Stimulated activated CD4-positive, alpha-beta T cell treated with anti-CD3 and anti-CD28 coated beads, TNF-alpha, amount 100 ng/mL, for 24 hours (primary cell): ENCODE results near the gene IGF1R.

Experiments
- DNase-seq, 3 experiments: peaks; one replicate each; pipeline ENCODE4 v3.0.0-alpha.2; 2020; ENCODE audit warnings: low read depth in 3 of 3

Gene IGF1R

GRCh38 chr15:98671060-98672008 lies 23.0 kb downstream of the IGF1R start:
- no peak for DNase-seq

GRCh38 chr15:98673133-98673532 lies 24.8 kb downstream of the IGF1R start:
- DNase-seq: no peak

- DNase-seq: no peak
Measured at GRCh38 chr15:98674336-98674735, 26.0 kb downstream of the IGF1R start.

GRCh38 chr15:98676586-98677270 lies 28.4 kb downstream of the IGF1R start:
- no peak for DNase-seq

- DNase-seq: no peak
Measured at GRCh38 chr15:98677345-98678059, 29.2 kb downstream of the IGF1R start.

GRCh38 chr15:98678484-98678883 lies 30.1 kb downstream of the IGF1R start:
- DNase-seq: no peak

GRCh38 chr15:98681061-98681460 lies 32.7 kb downstream of the IGF1R start:
- DNase-seq: no peak

GRCh38 chr15:98682992-98683701 lies 34.8 kb downstream of the IGF1R start:
- no peak for DNase-seq

GRCh38 chr15:98683831-98684230 lies 35.5 kb downstream of the IGF1R start:
- no peak for DNase-seq

GRCh38 chr15:98684436-98684835 lies 36.1 kb downstream of the IGF1R start:
- DNase-seq: no peak

GRCh38 chr15:98684995-98685525 lies 36.7 kb downstream of the IGF1R start:
- no peak for DNase-seq

- DNase-seq: no peak
Measured at GRCh38 chr15:98686983-98687382, 38.6 kb downstream of the IGF1R start.

- DNase-seq: no peak
Measured at GRCh38 chr15:98689431-98689861, 41.1 kb downstream of the IGF1R start.

GRCh38 chr15:98690272-98690950 lies 42.1 kb downstream of the IGF1R start:
- DNase-seq: no peak

- DNase-seq: no peak
Measured at GRCh38 chr15:98692213-98692612, 43.9 kb downstream of the IGF1R start.

- no peak for DNase-seq
Measured at GRCh38 chr15:98694161-98694560, 45.8 kb downstream of the IGF1R start.

- DNase-seq: no peak
Measured at GRCh38 chr15:98698792-98699191, 50.5 kb downstream of the IGF1R start.

GRCh38 chr15:98699591-98700424 lies 51.5 kb downstream of the IGF1R start:
- DNase-seq: no peak

- DNase-seq: no peak
Measured at GRCh38 chr15:98700519-98700918, 52.2 kb downstream of the IGF1R start.

GRCh38 chr15:98703126-98703685 lies 54.9 kb downstream of the IGF1R start:
- no peak for DNase-seq
